NB4 (cell line): ENCODE results near the gene ATG101.

ENCODE experiments used
- POLR2A ChIP-seq: IDR thresholded peaks from 2 replicates; pipeline ENCODE4 v1.6.1; 2011; ENCODE audit warnings: mild to moderate bottlenecking; ENCODE audit not compliant: insufficient read length; ENCODE audit errors: extremely low read depth
- TF ChIP-seq, protein P1 (sequence below): IDR thresholded peaks from one replicate; pipeline ENCODE4 v1.5.1; 2012; ENCODE audit warnings: low read depth, low read length
- TF ChIP-seq, protein P2 (sequence below): IDR thresholded peaks from 2 replicates; pipeline ENCODE4 v1.6.1; 2011; ENCODE audit warnings: low read depth, low read length

DNA sequence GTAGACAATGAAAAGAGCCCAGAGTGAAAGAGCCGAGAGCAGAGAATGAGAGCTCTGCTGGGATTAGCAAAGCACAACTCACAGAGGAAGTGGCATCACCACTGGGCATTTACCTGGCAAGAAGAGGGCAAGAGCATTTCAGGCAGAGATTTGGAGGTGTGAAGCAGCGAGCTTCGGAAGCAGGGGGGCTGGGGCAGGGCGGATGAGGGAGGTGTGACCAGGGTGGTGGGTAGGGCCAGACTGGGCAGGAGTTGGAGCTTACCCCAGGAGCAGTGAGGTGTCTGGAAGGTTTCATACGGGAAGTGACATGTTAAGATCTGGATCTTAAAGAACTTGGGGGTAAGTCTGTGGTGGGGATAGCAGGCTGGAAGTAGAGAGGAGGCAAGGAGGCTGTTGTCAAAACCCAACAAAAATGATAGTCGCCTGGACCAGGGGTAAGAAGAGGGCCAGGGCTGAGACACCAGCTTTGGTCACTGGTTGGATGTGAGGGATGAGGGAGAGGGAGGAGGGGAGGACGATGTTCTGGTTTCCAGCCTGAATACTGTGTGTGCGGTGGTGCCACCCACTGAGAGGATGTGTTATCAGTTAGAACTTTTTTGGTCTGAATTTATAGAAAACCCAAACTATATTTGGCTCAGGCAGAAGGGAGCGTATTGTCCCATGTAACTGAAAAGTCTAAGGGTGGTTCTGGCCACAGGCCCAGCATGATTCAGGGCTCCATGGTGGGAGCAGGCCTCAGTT, 14.9 kb downstream of the ATG101 start:
- TF ChIP-seq POLR2A, result no peak
- TF ChIP-seq, protein P1, sequence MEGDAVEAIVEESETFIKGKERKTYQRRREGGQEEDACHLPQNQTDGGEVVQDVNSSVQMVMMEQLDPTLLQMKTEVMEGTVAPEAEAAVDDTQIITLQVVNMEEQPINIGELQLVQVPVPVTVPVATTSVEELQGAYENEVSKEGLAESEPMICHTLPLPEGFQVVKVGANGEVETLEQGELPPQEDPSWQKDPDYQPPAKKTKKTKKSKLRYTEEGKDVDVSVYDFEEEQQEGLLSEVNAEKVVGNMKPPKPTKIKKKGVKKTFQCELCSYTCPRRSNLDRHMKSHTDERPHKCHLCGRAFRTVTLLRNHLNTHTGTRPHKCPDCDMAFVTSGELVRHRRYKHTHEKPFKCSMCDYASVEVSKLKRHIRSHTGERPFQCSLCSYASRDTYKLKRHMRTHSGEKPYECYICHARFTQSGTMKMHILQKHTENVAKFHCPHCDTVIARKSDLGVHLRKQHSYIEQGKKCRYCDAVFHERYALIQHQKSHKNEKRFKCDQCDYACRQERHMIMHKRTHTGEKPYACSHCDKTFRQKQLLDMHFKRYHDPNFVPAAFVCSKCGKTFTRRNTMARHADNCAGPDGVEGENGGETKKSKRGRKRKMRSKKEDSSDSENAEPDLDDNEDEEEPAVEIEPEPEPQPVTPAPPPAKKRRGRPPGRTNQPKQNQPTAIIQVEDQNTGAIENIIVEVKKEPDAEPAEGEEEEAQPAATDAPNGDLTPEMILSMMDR, result no peak
- TF ChIP-seq, protein P2, sequence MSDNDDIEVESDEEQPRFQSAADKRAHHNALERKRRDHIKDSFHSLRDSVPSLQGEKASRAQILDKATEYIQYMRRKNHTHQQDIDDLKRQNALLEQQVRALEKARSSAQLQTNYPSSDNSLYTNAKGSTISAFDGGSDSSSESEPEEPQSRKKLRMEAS, result no peak
